ENCODE data around the gene ANKHD1.

ANKHD1 gene

GRCh38 chr5:140401362-140402257 is at the start of gene ANKHD1:
Gene ANKHD1 (plus strand): TSS chr5:140401833. CDS start chr5:140401968, 135 bp downstream.
- DNase-seq = peak; percentile 100

- DNase-seq = no peak
Observed at GRCh38 chr5:140355546-140355945, 46.1 kb upstream of the ANKHD1 start.

GRCh38 chr5:140356853-140357725 is 44.5 kb upstream of the ANKHD1 start:
- no peak for DNase-seq

GRCh38 chr5:140357726-140358093 is 43.9 kb upstream of the ANKHD1 start:
- peak; percentile 87 for DNase-seq

GRCh38 chr5:140358738-140359310 is 42.8 kb upstream of the ANKHD1 start:
- no peak for DNase-seq

DNA sequence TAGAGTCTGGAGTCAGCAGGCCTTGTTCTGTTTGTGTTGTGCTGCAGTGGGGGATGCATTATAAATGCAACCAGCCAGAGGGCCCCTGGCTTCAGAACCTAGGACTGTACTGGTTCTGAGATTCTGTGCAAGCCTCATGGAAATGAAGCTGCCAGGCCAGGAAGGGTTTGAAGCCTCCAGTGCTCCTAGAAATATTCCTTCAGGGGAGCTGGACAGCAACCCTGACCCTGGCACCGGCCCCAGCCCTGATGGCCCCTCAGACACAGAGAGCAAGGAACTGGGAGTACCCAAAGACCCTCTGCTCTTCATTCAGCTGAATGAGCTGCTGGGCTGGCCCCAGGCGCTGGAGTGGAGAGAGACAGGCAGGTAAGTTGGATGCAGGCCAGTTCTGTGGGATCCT is 41.5 kb upstream of the ANKHD1 start, which contains the start of gene SLC4A9:
SLC4A9 (plus strand) TSS at position 94 of the 400 bp plus-strand sequence; CDS start at position 137, 43 bp downstream.
- DNase-seq = no peak

DNA sequence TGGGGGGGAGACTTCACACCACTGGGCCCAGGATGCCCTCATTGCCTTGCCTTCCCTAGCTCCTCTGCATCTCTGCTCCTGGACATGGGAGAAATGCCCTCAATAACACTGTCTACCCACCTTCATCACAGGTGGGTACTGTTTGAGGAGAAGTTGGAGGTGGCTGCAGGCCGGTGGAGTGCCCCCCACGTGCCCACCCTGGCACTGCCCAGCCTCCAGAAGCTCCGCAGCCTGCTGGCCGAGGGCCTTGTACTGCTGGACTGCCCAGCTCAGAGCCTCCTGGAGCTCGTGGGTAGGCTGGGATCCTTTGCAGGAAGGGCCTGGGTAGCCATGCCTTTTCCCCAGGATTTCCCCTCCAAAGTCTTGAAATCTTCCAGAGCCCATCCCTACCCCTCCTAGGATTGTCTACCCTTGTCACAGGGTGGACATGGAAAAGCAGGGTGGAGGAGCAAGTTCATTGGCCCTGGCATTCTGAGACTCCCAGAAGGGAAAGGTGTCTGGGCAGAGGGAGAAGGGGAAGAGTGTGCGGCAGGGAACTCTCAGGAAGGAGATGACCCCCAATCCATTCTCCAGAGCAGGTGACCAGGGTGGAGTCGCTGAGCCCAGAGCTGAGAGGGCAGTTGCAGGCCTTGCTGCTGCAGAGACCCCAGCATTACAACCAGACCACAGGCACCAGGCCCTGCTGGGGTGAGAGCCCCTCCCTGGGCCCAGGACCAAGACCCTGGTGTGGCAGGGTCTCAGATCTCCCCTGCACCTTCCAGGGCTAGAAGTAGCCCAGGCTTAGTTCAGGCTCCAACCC is 40.8 kb upstream of the ANKHD1 start:
- no peak for DNase-seq

DNA sequence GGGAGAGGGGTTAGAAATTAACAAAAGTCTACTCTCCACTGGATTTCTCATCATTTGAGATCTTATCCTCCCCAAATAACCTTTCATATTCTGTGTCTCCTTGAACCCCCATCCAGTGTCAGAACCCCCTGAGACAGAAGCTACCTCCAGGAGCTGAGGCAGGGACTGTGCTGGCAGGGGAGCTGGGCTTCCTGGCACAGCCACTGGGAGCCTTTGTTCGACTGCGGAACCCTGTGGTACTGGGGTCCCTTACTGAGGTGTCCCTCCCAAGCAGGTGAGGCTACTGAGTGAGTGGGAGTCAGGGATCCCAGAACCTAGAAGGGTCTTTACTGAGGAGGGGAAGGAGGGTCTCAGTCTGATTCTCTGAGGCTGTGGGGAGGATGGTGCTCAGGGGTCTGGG is 39.7 kb upstream of the ANKHD1 start:
- DNase-seq = no peak

DNA sequence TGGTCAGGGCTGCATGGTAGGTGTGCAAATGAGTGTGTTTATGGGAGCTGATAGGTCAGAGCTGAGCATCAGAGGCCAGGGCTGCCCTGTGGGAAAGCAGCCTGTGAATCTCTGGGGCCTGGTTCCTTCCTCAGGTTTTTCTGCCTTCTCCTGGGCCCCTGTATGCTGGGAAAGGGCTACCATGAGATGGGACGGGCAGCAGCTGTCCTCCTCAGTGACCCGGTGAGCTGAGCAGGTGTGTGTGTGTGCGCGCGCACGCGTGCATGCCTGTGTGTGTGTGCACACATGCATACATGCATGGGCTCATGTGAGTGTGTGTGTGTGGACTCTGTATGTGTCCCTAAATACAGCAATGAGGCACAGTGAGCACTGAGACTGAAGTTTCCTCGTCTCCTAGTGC is 39.3 kb upstream of the ANKHD1 start:
- DNase-seq = no peak

DNA sequence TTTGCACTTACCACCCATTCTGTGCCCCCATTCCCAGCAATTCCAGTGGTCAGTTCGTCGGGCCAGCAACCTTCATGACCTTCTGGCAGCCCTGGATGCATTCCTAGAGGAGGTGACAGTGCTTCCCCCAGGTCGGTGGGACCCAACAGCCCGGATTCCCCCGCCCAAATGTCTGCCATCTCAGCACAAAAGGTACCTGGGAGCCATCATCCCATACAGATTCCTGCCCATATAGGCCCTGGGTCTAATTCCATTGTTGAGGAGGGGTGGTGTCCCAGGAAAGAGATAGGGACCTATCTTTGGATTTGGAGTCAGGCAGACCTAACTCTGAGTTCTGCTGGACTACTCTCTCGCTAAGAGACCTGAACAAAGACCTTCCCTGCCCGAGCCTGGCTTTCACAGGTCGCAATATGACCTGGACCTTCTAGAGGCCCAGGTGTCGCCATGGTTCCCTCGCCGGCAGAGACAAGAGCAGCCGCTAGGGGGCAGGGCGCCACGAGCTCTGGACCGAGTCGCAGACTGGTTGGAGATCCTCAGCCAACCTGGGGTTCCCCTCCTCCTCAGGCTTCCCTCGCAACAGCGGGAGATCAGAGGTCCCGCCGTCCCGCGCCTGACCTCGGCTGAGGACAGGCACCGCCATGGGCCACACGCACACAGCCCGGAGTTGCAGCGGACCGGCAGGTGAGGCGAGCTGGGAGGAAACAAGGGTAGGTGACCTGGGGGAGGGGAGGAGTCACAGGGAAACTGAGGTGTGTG is 38.6 kb upstream of the ANKHD1 start:
- peak; percentile 86 for DNase-seq

GRCh38 chr5:140363631-140364471 is 37.8 kb upstream of the ANKHD1 start:
- DNase-seq = no peak

DNA sequence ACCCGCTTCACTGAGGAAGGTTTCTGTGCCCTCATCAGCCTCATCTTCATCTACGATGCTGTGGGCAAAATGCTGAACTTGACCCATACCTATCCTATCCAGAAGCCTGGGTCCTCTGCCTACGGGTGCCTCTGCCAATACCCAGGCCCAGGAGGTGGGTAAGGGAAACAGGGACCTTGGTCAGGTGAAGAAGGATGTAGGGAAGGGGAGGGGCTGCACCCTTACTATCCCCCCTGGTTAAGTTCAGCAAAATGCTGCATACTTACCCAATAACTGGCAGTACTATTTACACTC is 37.2 kb upstream of the ANKHD1 start:
- DNase-seq = no peak

GRCh38 chr5:140365282-140365681 is 36.4 kb upstream of the ANKHD1 start:
- DNase-seq = no peak

DNA sequence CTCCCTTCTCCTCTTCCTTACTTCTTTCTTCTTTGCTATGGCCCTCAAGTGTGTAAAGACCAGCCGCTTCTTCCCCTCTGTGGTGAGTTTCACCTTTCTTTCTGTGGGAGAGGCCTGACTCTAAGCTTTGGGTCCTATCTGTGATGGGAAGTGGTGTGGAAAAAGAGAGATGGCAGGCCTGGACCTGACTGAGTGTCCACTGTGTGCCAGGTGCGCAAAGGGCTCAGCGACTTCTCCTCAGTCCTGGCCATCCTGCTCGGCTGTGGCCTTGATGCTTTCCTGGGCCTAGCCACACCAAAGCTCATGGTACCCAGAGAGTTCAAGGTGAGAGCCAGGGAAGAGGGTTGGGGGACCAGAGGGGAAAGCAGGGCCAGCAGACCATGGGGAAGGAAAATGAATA is 35.7 kb upstream of the ANKHD1 start:
- DNase-seq = no peak

GRCh38 chr5:140366589-140367255 is 34.9 kb upstream of the ANKHD1 start:
- no peak for DNase-seq

- no peak for DNase-seq
Observed at GRCh38 chr5:140367256-140368013, 34.2 kb upstream of the ANKHD1 start.

DNA sequence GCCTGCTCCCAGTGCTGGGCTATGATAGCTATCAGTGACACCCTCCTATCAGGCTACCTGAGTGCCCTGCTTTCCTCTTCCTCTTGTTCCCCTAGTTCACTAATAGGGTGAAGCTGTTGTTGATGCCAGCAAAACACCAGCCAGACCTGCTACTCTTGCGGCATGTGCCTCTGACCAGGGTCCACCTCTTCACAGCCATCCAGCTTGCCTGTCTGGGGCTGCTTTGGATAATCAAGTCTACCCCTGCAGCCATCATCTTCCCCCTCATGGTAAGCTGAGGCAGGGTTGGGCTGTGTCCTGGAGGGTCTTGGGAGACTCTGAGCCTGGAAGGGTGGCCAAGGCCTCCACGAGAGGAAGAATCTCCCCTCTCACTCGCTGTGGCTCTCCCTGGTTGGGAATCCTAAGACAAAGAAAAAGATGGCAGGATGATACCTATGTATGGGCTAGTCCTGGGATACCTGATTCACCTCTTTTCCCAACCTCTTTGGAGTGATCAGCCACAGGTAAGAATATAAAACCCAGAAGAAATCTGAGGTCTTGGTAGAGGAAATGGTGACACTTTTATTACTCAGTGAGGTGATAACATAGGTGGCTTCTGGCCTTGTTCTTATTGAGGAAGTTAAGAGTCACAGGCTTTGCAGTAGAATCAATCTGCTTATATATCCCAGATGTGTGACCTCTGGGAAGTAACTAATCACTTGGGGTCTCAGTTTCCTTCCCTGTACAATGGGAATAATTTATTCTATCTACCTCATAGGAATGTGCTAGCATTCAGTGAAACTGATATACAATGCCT is 30.1 kb upstream of the ANKHD1 start:
- no peak for DNase-seq

GRCh38 chr5:140372971-140373487 is 28.6 kb upstream of the ANKHD1 start:
- DNase-seq = peak; percentile 54

All from activated CD4-positive, alpha-beta T cell treated with anti-CD3 and anti-CD28 coated beads, Interleukin-2, amount 50 U/mL, for 16 hours (primary cell).